Measurements from ENCODE around the gene TARS3.
"Not testable (repeated sequence)": the region's sequence is repeated elsewhere in the genome, so short reads cannot be mapped to it uniquely, and the experiment has no call there.

The TARS3 gene

DNA sequence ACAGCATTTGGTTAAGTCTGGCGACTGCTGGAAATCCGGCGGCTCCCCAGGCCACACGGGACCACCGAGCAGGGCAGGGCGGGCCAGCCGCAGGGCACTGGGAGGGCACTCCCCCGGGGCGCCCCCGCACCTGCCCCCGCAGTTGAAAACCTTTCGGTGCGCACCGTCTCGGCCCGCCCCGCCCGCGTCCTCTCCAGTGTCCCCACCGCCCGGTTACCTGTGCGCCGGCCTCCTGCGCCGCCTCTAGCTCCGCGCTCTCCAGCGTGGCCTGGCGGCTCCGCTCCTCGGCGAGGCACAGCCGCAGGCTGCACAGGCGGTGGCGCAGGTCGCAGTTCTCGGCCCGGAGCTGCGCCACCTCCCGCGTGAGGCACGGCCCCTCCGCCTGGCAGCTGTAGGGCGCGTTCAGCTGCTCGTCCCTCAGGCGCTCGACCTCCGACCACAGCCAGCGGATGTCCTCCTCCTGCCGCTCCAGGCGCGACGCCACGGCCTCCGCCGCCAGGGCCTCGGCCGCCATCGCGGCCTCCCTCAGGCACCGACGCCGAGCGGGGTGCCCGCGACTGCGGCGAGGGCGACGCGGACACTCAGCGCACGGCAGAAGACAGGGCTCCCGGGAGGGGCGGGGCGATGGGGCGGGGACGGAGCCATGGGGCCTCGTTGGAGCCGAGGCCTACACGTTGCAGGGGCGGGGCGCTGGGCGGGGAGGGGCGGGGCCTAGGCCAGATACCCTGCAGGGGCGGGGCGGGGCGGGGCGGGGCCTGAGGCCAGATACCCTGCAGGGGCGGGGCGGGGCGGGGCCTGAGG is at the start of gene TARS3:
Gene TARS3, minus strand, starts transcription at position 600 of the 801 bp plus-strand sequence. Its CDS starts 86 bp downstream, at position 514.
- peak; percentile 98 for DNase-seq

- no peak for DNase-seq
These were observed 49.3 kb upstream of the TARS3 start for GRCh38 chr15:101773496-101774100.

DNA sequence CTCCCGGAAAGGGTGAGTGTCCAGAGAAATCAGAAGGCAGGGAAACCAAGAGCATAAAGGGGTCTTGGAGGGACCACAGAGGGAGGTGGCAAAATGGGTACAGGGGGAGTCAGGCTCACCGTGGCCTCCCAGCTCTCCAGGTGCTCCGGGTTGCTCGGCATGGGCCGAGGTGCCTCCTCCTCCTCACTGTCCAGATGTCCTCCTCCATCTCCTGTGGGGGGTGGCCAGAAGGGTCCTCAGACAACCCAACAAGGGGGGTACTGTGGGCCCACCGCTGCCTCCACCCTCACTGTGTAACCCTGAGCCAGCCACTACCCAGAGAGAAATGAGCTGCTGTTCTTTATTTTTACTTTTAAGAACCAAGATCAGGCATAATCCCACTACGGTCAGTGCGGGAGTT is 48.6 kb upstream of the TARS3 start:
- DNase-seq = no peak

DNA sequence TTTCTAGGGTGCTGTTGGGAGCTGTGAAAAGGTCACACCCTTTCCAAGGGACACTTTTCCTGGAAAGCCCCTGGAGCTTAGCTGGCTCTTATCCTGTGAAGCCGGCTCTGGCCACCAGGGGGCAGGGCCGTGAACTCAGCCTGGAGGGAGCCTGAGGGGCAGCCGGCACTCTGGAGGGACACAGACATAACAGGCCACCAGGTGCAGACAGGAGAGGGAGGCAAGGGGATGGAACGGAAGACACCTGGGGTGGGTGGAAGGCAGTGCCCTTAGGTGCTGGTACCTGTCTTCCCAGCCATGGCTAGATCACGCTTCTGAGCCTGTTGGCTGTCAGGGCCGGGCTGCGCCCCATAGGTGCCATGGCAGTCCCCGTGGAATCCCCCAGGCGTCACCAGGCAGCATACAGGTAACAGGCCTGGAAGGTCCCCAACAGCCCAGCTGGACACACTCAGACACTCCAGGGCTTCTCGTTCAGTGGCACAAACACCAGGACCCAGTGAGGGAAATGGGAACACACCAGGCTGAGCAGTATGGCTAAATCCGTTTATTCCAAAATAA is 42.9 kb upstream of the TARS3 start:
- not testable (repeated sequence) for DNase-seq

GRCh38 chr15:101765772-101766456 is 41.6 kb upstream of the TARS3 start:
- DNase-seq = no peak

GRCh38 chr15:101765340-101765671 is 41.0 kb upstream of the TARS3 start:
- not testable (repeated sequence) for DNase-seq

DNA sequence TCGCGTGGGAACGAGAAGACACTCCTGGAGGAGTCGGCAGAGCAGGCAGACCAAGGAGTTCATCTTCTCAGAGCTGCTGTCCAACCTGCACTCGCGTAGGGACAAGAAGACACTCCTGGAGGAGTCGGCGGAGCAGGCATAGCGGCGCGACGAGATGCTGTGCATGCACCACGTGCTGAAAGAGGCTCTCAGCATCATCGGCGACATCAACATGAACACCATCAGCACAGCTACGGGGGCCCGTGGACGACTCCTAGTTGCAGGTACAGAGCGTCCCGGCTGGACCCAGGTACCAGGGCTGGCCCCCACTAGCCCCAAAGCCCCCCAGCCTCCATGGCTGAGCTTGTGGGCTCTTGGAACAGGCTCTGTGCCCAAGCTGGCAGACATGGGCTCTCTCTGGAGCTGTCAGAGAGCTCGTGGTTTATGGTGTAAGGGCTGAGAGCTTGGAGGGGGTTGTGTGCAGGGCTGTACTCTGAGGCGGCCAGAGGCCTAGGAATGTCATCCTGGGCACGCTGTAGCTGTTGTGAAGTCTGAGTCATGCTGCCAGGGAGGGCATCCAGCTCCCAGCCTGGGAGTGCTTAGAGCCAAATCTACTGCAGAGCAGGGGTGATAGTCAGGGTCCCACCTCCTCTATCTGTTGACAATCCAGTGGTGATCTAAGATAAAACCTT is 40.5 kb upstream of the TARS3 start:
- not testable (repeated sequence) for DNase-seq

- DNase-seq = not testable (repeated sequence)
These were observed 22.4 kb upstream of the TARS3 start for GRCh38 chr15:101746716-101747082.

- not testable (repeated sequence) for DNase-seq
These were observed 10.6 kb upstream of the TARS3 start for GRCh38 chr15:101734837-101735236.

- no peak for DNase-seq
These were observed 9.3 kb upstream of the TARS3 start for GRCh38 chr15:101733545-101733944.

DNA sequence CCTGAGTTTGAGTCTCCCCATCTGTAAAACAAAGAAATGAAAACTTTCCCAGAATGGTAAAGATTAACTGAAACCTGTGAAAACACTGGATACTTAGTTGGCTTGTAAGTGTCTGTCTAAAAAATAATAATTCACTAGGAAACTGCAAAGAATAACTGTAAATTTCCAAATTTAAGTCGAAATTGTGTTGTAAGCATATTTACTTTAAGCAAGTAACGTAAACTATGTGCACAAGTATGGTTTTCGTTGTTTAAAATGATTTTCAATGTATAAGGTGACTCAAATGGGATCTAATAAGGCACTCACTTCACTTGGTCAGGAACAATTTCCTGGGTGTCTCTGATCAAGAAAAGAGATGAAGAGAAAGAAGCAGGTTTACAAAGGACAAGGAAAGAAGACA is 8.5 kb upstream of the TARS3 start:
- DNase-seq = no peak

DNA sequence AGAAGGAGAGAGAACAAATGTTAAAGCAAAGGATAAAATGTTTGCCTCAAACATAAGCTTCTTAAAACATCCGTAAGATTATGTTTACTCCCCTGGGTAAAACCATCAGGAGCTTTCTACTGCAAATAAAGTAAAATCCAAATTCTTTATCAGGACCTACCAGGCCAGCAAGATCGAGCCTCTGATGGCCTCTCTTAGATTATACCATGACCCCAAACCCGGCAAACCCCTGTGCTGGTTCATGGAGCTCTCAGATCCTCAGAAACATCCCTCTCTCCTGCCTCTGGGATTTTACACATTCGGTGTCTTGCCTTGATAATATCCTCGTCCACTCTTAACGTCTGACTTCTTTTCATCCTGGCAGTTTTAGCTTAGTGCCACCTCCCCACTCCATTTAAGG is 7.5 kb upstream of the TARS3 start:
- no peak for DNase-seq

- DNase-seq = no peak
These were observed 2.9 kb upstream of the TARS3 start for GRCh38 chr15:101727186-101727585.

- DNase-seq = no peak
These were observed 800 bp upstream of the TARS3 start for GRCh38 chr15:101725073-101725472.

GRCh38 chr15:101724675-101725005 is 367 bp upstream of the TARS3 start:
- DNase-seq = no peak

DNA sequence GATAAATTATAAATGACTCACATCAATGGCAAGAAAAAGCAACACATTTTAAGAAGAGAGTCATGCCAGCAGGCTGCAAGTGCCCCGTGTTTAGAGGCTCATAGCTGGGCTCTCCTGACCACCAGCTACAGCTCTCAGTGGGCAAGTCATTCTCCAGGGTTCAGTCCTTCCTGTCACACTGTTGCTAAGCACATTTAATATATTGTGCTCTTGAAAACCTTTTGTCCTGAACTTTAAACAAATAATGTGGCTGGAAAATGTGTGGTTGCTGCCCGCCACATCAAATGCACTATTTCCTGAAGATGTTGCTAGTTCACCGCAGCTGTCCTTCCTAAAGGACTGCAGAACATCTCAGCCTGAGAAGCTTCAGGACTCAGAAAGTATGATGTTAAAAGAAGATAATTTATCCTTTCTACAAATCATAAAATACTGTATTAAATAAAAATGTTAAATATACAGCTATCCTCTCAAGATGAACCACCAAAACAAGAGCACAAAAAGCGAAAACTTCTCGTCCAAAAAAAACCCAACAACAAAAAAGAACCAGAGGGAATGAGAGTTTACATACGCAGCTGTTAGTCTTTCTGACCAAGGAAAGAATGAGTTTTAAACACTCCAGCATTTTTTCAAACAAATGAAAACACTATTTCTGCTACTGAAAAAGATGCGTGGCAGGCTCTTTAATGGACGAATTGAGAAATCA is 951 bp downstream of the TARS3 start:
- DNase-seq = no peak

DNA sequence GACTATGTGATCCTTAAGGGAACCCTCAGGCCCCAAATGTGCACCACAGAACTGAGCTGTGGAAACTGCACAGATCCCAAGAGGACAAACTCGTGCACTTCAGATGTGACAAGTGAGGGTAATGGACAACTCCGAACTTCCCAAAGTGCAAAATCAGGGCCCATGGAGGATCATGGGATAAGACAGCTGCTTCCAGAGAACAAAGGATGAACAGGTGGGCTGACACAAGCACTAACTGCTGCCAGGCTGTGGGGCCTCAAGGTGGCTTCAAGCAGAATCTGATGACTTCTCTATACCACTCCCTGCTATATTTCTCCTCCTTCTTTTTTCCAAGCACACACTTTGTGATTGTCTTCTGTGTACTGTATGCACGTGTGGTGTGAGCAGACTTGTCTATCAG is 5.4 kb downstream of the TARS3 start:
- no peak for DNase-seq

DNA sequence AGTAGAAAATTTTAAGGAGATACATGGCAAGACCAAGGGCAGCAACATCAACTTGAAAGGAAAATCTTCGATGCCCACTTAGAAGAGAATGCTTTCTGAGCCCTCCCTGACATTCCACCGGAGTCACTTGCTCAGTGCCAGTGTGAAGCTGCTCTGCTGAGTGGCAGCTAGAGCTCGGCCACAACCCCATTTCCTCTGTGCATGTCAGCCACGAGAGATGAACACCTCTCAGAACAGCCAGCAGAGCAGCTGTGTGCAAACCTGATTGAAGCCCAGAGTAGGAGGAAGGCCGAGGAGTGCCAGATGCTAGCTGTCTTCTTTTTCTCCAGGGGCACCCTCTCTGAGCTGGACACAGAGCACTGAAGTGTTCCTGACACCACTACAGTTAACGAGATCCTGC is 12.2 kb downstream of the TARS3 start:
- no peak for DNase-seq

- DNase-seq = no peak
These were observed 13.5 kb downstream of the TARS3 start for GRCh38 chr15:101710806-101711205.

- DNase-seq = no peak
These were observed 14.8 kb downstream of the TARS3 start for GRCh38 chr15:101709466-101709865.

DNA sequence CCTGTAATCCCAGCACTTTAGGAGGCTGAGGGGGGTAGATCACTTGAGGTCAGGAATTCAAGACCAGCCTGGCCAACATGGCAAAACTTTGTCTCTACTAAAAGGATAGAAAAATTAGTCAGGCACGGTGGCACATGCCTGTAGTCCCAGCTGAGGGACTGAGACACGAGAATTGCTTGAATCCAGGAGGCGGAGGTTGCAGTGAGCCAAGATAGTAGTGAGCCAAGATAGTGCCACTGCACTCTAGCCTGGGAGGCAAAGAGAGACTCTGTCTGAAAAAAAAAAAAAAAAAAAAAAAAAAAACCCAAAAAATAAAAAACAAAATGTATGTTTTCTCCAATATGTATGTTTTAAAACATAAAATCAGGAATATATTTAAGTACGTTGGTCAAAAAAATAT is 16.3 kb downstream of the TARS3 start:
- no peak for DNase-seq

- DNase-seq = no peak
These were observed 22.2 kb downstream of the TARS3 start for GRCh38 chr15:101702077-101702476.

GRCh38 chr15:101698314-101698713 is 26.0 kb downstream of the TARS3 start:
- no peak for DNase-seq

Data from activated naive CD4-positive, alpha-beta T cell treated with anti-CD3 and anti-CD28 coated beads, Interleukin-2, amount 50 U/mL, for 16 hours (primary cell).